ENCODE measurements around the gene ABHD17A. TPM values are rescaled to one million over a fixed set of nuclear protein-coding genes. Genes with fewer than 3 reads are reported as not detected.
"Not testable (repeated sequence)": the region's sequence is repeated elsewhere in the genome, so short reads cannot be mapped to it uniquely, and the experiment has no call there.

ABHD17A gene
- total RNA-seq, 2 donors from 2014 or later: 96.8 to 143 TPM

- no peaks in the 10 kb centered on the region for H3K36me3 ChIP-seq
- H3K27me3 ChIP-seq (replicated peaks; ENCODE audit: insufficient read depth): no peaks in the 10 kb centered on the region
- peak overlapping the region in 1 of 2 donors; percentile 38 for H3K27ac ChIP-seq
- H3K9me3 ChIP-seq: no peaks in the 10 kb centered on the region
- peaks cover 17 to 42% of the 10 kb centered on the region in 2 donors for H3K4me1 ChIP-seq (ENCODE audit: control insufficient read depth in 1 of 2, low read depth in 2 of 2)
- peak overlapping the region; percentile 45 for H3K4me3 ChIP-seq
- DNase-seq (ENCODE audit: low spot score) (no peak), ATAC-seq (ENCODE audit: insufficient number of reproducible peaks, low FRiP score, low read depth) (no peak)
- TF ChIP-seq, protein P1, sequence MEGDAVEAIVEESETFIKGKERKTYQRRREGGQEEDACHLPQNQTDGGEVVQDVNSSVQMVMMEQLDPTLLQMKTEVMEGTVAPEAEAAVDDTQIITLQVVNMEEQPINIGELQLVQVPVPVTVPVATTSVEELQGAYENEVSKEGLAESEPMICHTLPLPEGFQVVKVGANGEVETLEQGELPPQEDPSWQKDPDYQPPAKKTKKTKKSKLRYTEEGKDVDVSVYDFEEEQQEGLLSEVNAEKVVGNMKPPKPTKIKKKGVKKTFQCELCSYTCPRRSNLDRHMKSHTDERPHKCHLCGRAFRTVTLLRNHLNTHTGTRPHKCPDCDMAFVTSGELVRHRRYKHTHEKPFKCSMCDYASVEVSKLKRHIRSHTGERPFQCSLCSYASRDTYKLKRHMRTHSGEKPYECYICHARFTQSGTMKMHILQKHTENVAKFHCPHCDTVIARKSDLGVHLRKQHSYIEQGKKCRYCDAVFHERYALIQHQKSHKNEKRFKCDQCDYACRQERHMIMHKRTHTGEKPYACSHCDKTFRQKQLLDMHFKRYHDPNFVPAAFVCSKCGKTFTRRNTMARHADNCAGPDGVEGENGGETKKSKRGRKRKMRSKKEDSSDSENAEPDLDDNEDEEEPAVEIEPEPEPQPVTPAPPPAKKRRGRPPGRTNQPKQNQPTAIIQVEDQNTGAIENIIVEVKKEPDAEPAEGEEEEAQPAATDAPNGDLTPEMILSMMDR (IDR thresholded peaks at IDR 0.05): no peak
Observed at GRCh38 chr19:1882089-1882785, 3.1 kb downstream of the ABHD17A start.

DNA sequence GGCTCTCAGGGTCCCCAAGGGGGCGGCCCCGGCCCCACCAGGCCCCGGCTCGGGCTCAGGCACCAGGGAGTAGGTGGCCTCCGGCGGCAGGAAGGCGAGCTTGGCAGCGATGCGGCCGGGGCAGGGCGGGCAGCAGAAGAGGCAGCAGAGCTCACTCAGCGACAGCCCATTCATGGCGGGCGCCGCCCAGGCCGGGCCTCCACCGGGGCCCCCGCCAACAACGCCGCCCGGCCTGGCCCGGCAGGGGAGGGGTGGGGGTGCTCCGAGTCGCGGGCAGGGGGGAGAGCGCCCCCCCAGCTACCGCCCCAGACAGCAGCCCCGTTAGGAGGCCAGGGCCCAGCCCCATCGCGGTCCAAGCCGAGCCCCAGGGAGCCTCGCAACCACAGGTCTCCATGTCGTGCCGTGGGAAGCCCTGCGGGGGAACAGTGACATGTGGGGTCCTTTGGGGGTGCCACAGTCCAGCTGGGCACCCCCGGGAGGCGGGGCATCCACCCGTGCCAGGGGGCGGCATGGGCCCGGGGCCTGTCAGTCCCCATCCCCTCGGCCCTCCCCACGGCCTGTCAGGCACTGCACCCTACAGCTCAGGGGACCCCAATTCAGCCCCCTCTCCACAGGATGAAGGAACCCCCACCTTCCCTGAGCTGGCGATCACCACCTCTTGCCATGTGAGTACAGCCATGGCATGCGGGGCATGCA lies 3.8 kb downstream of the ABHD17A start:
- peak overlapping the region; percentile 45 for H3K4me3 ChIP-seq
- not testable (repeated sequence) for H3K36me3 ChIP-seq; ATAC-seq (ENCODE audit: insufficient number of reproducible peaks, low FRiP score, low read depth); DNase-seq (ENCODE audit: low spot score); H3K27me3 ChIP-seq (replicated peaks; ENCODE audit: insufficient read depth); H3K9me3 ChIP-seq
- H3K4me1 ChIP-seq (ENCODE audit: control insufficient read depth in 1 of 2, low read depth in 2 of 2): peaks cover 19 to 43% of the 10 kb centered on the region in 2 donors
- peak overlapping the region in 1 of 2 donors; percentile 38 for H3K27ac ChIP-seq

- Histone ChIP-seq H3K27me3 (replicated peaks; ENCODE audit: insufficient read depth) (no peaks in the 10 kb centered on the region), H3K27ac (no peak overlapping the region), H3K4me1 (ENCODE audit: control insufficient read depth in 1 of 2, low read depth in 2 of 2) (peaks cover 22 to 44% of the 10 kb centered on the region in 2 donors), H3K9me3 (no peaks in the 10 kb centered on the region), H3K4me3 (no peak overlapping the region), H3K36me3 (no peaks in the 10 kb centered on the region)
- no peak for ATAC-seq (ENCODE audit: insufficient number of reproducible peaks, low FRiP score, low read depth)
- TF ChIP-seq, protein P1 (IDR thresholded peaks at IDR 0.05): no peak
- DNase-seq (ENCODE audit: low spot score): no peak
Observed at GRCh38 chr19:1880611-1881392, 4.5 kb downstream of the ABHD17A start.

DNA sequence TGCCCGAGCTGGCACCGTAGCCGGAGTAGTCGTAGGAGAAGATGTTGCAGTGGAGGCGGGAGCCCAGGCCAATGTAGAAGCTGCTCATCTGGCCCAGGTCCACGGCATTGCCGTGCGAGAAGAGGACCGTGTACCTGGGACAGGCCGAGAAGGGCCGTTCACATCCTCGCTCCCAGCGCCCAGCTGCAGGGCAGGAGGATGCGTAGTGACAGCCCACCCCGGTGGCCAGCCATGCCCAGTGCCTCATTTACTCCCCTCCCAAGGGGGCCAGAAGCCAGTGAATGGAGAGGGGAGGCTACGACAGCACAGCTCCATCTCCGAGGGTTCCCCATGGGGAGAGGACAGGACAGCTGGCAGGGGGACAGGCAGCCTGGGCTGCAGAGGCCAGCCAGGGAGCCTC lies 5.3 kb downstream of the ABHD17A start:
- H3K4me1 ChIP-seq (ENCODE audit: control insufficient read depth in 1 of 2, low read depth in 2 of 2): peaks cover 25 to 46% of the 10 kb centered on the region in 2 donors
- not testable (repeated sequence) for H3K4me3 ChIP-seq

GRCh38 chr19:1878583-1878982 lies 6.7 kb downstream of the ABHD17A start:
- peaks cover 28 to 46% of the 10 kb centered on the region in 2 donors for H3K4me1 ChIP-seq (ENCODE audit: control insufficient read depth in 1 of 2, low read depth in 2 of 2)
- DNase-seq (ENCODE audit: low spot score); H3K27me3 ChIP-seq (replicated peaks; ENCODE audit: insufficient read depth); ATAC-seq (ENCODE audit: insufficient number of reproducible peaks, low FRiP score, low read depth); H3K36me3 ChIP-seq; H3K4me3 ChIP-seq; H3K9me3 ChIP-seq; H3K27ac ChIP-seq: not testable (repeated sequence)

More for the DNA sequence above, 5.3 kb downstream of the ABHD17A start:
- H3K27ac ChIP-seq; H3K9me3 ChIP-seq; ATAC-seq (ENCODE audit: insufficient number of reproducible peaks, low FRiP score, low read depth); DNase-seq (ENCODE audit: low spot score); H3K27me3 ChIP-seq (replicated peaks; ENCODE audit: insufficient read depth); H3K36me3 ChIP-seq: not testable (repeated sequence)

DNA sequence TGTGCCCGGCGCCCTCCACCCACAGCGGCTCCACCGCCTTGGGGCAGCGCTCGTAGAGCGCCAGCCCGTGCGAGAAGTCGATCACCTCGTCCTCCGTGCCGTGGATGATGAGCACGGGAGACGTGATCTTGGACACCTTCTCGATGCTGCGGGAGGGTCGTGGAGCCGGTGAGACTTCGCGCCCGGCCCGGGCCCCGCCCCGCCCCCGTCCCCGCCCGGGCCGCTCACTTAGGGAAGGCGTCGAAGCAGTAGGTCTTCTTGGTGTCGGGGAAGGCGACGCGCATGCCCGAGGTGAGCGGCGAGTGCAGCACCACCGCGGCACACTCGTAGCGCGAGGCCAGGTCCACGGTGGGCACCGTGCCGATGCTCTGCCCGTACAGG lies 8.0 kb downstream of the ABHD17A start:
- not testable (repeated sequence) for H3K4me3 ChIP-seq; ATAC-seq (ENCODE audit: insufficient number of reproducible peaks, low FRiP score, low read depth); H3K9me3 ChIP-seq; H3K36me3 ChIP-seq; H3K27ac ChIP-seq; DNase-seq (ENCODE audit: low spot score); H3K27me3 ChIP-seq (replicated peaks; ENCODE audit: insufficient read depth)
- H3K4me1 ChIP-seq (ENCODE audit: control insufficient read depth in 1 of 2, low read depth in 2 of 2): peaks cover 29 to 46% of the 10 kb centered on the region in 2 donors

- H3K4me1 ChIP-seq (ENCODE audit: control insufficient read depth in 1 of 2, low read depth in 2 of 2): peaks cover 29 to 44% of the 10 kb centered on the region in 2 donors
- DNase-seq (ENCODE audit: low spot score); H3K27me3 ChIP-seq (replicated peaks; ENCODE audit: insufficient read depth); H3K9me3 ChIP-seq; ATAC-seq (ENCODE audit: insufficient number of reproducible peaks, low FRiP score, low read depth); H3K36me3 ChIP-seq: not testable (repeated sequence)
- H3K27ac ChIP-seq: peak overlapping the region; percentile 71 to 93
- peak overlapping the region; percentile 71 for H3K4me3 ChIP-seq
Observed at GRCh38 chr19:1876496-1877279, 8.6 kb downstream of the ABHD17A start.

All from thoracic aorta (tissue), 2 donors.